GM13976 (cell line): ENCODE measurements around the gene MLST8.

Experiments
- DNase-seq: peaks from one replicate; pipeline ENCODE4 v3.0.0; 2012; ENCODE audit warnings: low spot score
- CTCF ChIP-seq: IDR thresholded peaks from 2 replicates; pipeline ENCODE4 v1.5.1; 2012; ENCODE audit warnings: borderline replicate concordance, mild to moderate bottlenecking; ENCODE audit not compliant: insufficient read depth; ENCODE audit errors: extremely low read depth, missing control alignments, control extremely low read depth
- in situ Hi-C: fragments of 300-500 bp; cut with MboI; formaldehyde crosslinking; loops from one replicate; pipeline ENCODE4 v1.12.0; 2022; ENCODE audit warnings: low sequenced_read_pairs, mixed read lengths, inconsistent platforms; ENCODE audit not compliant: unreplicated experiment

MLST8 gene

DNA sequence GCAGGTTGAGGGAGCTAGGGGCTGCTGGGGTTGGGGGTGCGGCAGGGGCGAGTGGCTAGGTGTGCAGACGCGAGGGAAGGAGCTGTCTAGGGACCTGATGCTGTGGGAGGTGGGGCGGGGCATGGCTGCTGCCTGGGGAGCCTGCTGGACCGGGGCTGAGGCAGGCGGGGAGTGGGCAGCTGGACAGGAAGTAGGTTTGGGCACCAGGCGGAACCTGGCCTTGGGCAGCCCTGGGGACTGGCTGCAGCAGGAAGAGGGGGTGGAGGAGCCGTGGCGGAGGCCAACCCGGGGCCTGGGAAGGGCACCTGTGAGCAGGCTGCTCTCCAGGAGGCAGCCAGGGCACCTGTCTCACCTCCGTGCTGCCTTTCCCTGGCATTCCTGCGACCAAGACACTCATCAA is 25.1 kb downstream of the MLST8 start:
- no peak for DNase-seq
- in situ Hi-C loops: no loop called here
- TF ChIP-seq CTCF: no peak

GRCh38 chr16:2231016-2231931 is 26.0 kb downstream of the MLST8 start:
- no peak for TF ChIP-seq CTCF
- in situ Hi-C loops: no loop called here
- DNase-seq: no peak

DNA sequence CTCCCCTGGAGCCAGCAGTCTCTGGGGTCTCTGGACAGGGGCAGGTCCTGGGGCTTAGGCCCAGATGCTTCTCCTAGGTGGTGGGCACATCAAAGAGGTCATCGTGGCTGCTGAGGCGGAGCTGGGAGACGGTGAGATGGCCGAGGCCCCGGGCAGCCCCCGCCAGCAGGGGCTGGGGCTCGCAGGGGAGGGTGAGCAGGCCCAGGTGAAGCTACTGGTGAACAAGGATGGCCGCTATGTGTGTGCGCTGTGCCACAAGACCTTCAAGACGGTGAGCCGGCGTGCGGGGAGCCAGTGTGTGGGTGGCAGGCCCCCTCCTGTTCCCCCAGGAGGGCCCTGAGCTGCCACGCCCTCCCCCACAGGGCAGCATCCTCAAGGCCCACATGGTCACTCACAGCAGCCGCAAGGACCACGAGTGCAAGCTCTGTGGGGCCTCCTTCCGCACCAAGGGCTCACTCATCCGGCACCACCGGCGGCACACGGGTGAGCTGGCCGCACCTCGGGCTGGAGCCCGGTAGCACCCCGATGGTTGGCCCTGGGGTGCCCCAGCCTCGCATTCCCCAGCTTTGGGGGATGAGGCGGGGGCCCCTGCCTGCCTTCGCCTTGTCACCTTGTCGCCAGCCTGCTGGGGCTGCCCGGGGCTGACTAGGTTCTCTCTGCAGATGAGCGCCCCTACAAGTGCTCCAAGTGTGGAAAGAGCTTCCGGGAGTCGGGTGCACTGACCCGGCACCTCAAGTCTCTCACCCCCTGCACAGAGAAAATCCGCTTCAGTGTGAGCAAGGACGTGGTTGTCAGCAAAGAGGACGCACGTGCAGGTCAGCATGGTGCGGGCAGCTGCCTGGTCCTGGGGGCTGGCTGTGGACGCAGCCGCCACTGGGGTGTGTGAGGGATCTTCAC is 27.1 kb downstream of the MLST8 start:
- TF ChIP-seq CTCF: no peak
- in situ Hi-C loops: no loop called here
- DNase-seq: no peak

- DNase-seq: no peak
- TF ChIP-seq CTCF: no peak
- in situ Hi-C loops: no loop called here
Measured at GRCh38 chr16:2233046-2233775, 28.0 kb downstream of the MLST8 start.

DNA sequence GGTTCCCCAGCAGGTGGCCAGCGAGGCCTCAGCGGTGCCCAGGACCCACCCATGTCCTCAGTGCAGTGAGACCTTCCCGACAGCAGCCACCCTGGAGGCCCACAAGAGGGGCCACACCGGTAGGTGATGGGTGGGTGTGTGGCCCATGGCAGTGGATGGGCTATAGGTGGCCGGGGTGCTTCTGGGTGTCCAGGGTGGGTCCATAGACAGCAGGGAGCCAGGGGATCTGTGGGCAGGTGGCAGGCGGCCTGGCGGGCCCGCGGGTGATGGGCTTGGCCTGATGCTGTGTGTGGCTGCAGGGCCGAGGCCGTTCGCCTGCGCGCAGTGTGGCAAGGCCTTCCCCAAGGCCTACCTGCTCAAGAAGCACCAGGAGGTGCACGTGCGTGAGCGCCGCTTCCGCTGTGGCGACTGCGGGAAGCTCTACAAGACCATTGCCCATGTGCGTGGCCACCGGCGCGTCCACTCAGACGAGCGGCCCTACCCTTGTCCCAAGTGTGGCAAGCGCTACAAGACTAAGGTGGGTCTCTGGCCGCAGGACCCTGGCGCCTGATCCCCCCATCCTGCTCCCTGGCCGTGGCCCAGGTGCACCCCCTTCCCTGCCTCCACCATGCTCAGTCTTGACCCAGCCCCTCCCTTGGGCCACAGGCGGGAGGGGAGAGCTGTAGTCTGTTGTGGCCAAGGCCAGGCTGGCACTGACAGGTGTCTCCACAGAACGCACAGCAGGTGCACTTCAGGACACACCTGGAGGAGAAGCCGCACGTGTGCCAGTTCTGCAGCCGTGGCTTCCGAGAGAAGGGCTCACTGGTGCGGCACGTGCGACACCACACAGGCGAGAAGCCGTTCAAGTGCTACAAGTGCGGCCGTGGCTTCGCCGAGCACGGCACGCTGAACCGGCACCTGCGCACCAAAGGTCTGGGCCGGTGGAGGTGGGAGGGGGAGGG is 28.9 kb downstream of the MLST8 start:
- DNase-seq: no peak
- no peak for TF ChIP-seq CTCF
- in situ Hi-C loops: no loop called here
